Smooth muscle cell (in vitro differentiated cells): ENCODE measurements around the gene MNT. TPM values are rescaled to one million over a fixed set of nuclear protein-coding genes. Genes with fewer than 3 reads are reported as not detected.

Source experiments
- DNase-seq: peaks from one replicate; lab custom pipeline; 2025; ENCODE audit not compliant: unreplicated experiment; lab: John Stamatoyannopoulos, UW
- H2AFZ ChIP-seq: fragments of 200-600 bp; sonication (generic); 2 replicates; pipeline ENCODE4 v1.6.0; 2016; ENCODE audit warnings: antibody characterized with exemption, low read depth, mild to moderate bottlenecking
- H3F3A ChIP-seq: fragments of 200-600 bp; sonication (generic); 2 replicates; pipeline ENCODE4 v1.6.0; 2017; ENCODE audit warnings: antibody characterized with exemption, low read depth
- H3K27ac ChIP-seq: fragments of 200-600 bp; sonication (generic); 2 replicates; pipeline ENCODE4 v1.5.1; 2016; ENCODE audit warnings: low read depth, mild to moderate bottlenecking
- H3K27me3 ChIP-seq: fragments of 200-600 bp; sonication (generic); 2 replicates; pipeline ENCODE4 v1.6.1; 2016; ENCODE audit warnings: low read depth, mild to moderate bottlenecking
- H3K36me3 ChIP-seq: fragments of 200-600 bp; sonication (generic); 2 replicates; pipeline ENCODE4 v1.5.1; 2016; ENCODE audit warnings: low read depth
- H3K4me1 ChIP-seq: fragments of 200-600 bp; sonication (generic); 2 replicates; pipeline ENCODE4 v1.5.1; 2016; ENCODE audit warnings: low read depth
- H3K4me2 ChIP-seq: fragments of 200-600 bp; sonication (generic); 2 replicates; pipeline ENCODE4 v1.6.0; 2016; ENCODE audit warnings: mild to moderate bottlenecking
- H3K4me3 ChIP-seq: fragments of 200-600 bp; sonication (generic); 2 replicates; pipeline ENCODE4 v1.5.1; 2016; ENCODE audit warnings: mild to moderate bottlenecking
- H3K79me2 ChIP-seq: fragments of 200-600 bp; sonication (generic); 2 replicates; pipeline ENCODE4 v1.6.0; 2016; ENCODE audit warnings: low read depth, mild to moderate bottlenecking
- H3K9ac ChIP-seq: fragments of 200-600 bp; sonication (generic); 2 replicates; pipeline ENCODE4 v1.6.0; 2016; ENCODE audit warnings: low read depth
- H3K9me3 ChIP-seq: fragments of 200-600 bp; sonication (generic); replicated peaks from 2 replicates; pipeline ENCODE4 v1.5.1; 2016; ENCODE audit warnings: low read depth
- H4K20me1 ChIP-seq: fragments of 200-600 bp; sonication (generic); 2 replicates; pipeline ENCODE4 v1.6.0; 2016; ENCODE audit warnings: low read depth
- WGBS: methylation state at CpG from one replicate; pipeline ENCODE4 v1.1.7; 2016; ENCODE audit warnings: low lambda C conversion rate; 5-methylcytosine and 5-hydroxymethylcytosine counted together
- polyA plus RNA-seq: library from polyadenylated mRNA; unstranded; fragments of >200 nt; fragmentation: Nextera tagmentation; extraction: Ambion mirVana; gene quantifications from 2 replicates; pipeline ENCODE4 v1.2.1, GENCODE V29; 2016
- total RNA-seq: library from RNA; depleted of rRNA; stranded (reverse); fragments of >200 nt; gene quantifications from 2 replicates; pipeline ENCODE4 v1.2.3, GENCODE V29; 2014
- TF ChIP-seq, protein P1 (sequence below): fragments of 200-600 bp; sonication (generic); IDR thresholded peaks from 2 replicates; pipeline ENCODE4 v1.5.1; 2017; ENCODE audit warnings: borderline replicate concordance, mild to moderate bottlenecking, antibody characterized with exemption; ENCODE audit not compliant: insufficient read depth, poor library complexity, severe bottlenecking

The MNT gene
- total and polyA plus RNA-seq, 2 experiments from 2014 or later = 5.7 to 12.8 TPM

DNA sequence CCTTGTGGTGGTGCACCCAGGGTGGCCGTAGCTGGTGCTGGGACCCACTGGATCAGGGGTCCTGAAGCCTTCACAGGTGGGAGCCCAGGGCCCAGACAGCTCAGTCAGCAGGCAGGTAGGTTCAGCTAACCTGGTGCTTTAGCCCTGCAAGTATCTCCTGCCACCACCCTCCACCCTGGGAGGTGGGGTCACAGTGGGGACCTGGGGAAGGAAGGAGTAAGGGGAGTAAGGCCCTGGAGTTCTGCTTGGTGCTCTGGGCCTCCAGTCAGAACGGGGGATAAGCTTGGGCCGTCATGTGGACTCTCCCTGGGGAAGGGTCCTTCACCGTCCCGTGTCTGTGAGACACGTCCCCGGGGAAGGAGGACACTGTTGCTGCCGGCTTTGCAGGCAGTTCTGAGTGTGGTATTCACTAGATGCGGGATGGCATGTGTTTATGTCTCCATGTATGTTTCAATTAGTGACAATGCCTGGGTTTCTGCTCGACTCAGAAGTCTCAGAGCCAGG is 42.9 kb downstream of the MNT start:
- Histone ChIP-seq H3K36me3 (no peaks in the 10 kb centered on the region), H3K4me3 (no peak overlapping the region), H3K9me3 (no peaks in the 10 kb centered on the region), H3F3A (no peaks in the 10 kb centered on the region), H4K20me1 (peaks cover 15% of the 10 kb centered on the region), H2AFZ (no peak overlapping the region), H3K9ac (no peak overlapping the region), H3K27ac (no peak overlapping the region), H3K4me1 (no peaks in the 10 kb centered on the region), H3K27me3 (no peaks in the 10 kb centered on the region), H3K79me2 (no peaks in the 10 kb centered on the region), H3K4me2 (no peak overlapping the region)
- 87% methylated on average over 10 of the region's 10 CpGs for WGBS
- no peak for DNase-seq
- TF ChIP-seq, protein P1, sequence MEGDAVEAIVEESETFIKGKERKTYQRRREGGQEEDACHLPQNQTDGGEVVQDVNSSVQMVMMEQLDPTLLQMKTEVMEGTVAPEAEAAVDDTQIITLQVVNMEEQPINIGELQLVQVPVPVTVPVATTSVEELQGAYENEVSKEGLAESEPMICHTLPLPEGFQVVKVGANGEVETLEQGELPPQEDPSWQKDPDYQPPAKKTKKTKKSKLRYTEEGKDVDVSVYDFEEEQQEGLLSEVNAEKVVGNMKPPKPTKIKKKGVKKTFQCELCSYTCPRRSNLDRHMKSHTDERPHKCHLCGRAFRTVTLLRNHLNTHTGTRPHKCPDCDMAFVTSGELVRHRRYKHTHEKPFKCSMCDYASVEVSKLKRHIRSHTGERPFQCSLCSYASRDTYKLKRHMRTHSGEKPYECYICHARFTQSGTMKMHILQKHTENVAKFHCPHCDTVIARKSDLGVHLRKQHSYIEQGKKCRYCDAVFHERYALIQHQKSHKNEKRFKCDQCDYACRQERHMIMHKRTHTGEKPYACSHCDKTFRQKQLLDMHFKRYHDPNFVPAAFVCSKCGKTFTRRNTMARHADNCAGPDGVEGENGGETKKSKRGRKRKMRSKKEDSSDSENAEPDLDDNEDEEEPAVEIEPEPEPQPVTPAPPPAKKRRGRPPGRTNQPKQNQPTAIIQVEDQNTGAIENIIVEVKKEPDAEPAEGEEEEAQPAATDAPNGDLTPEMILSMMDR = no peak

DNA sequence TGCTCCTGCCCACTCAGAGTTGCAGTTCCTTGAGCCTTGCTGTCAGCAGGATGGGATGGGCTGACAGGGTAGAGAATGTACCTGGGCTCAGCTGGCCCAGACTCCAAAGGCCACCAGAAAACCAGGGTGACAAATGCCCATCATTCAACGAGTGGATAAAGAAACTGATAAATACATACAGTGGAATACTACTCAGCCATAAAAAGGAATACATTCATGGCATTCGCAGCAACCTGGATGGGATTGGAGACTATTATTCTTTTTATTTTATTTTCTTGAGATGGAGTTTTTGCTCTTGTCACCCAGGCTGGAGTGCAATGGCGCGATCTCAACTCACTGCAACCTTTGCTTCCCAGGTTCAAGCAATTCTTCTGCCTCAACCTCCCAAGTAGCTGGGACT is 43.6 kb downstream of the MNT start:
- no peak for DNase-seq
- Histone ChIP-seq H3K4me3 (no peak overlapping the region), H3F3A (no peaks in the 10 kb centered on the region), H3K4me2 (no peak overlapping the region), H3K79me2 (no peaks in the 10 kb centered on the region), H3K27me3 (no peaks in the 10 kb centered on the region), H4K20me1 (peaks cover 16% of the 10 kb centered on the region), H3K9ac (no peak overlapping the region), H3K9me3 (no peaks in the 10 kb centered on the region), H2AFZ (no peak overlapping the region), H3K36me3 (no peaks in the 10 kb centered on the region), H3K27ac (no peak overlapping the region), H3K4me1 (no peaks in the 10 kb centered on the region)
- 98% methylated on average over 4 of the region's 4 CpGs for WGBS
- TF ChIP-seq, protein P1 = no peak

DNA sequence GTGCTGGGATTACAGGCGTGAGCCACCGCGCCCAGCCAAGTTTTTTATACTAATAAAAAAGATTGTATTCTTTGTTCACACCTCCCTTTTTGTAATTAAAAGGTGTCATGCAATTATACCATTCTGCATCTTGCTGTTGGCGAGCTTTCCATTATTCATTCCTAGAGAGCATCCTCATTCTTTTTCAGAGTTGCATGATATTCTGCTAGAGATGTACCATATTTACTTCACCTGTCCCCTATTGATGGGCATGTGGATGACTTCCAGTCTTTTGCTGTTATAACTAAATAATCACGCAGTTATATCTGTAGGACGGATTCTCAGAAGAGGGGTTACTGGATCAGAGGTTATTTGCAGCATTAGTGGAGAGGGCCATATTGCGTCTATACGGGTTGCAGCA is 46.5 kb downstream of the MNT start:
- Histone ChIP-seq H3K27ac (no peak overlapping the region), H3K9ac (no peak overlapping the region), H4K20me1 (peaks cover 16% of the 10 kb centered on the region), H3K4me1 (no peaks in the 10 kb centered on the region), H3K27me3 (no peaks in the 10 kb centered on the region), H3K79me2 (no peaks in the 10 kb centered on the region), H2AFZ (no peak overlapping the region), H3K9me3 (no peaks in the 10 kb centered on the region), H3K4me2 (no peak overlapping the region), H3K4me3 (no peak overlapping the region), H3F3A (no peaks in the 10 kb centered on the region), H3K36me3 (no peaks in the 10 kb centered on the region)
- 84% methylated on average over 8 of the region's 8 CpGs for WGBS
- TF ChIP-seq, protein P1 = no peak
- DNase-seq = no peak

DNA sequence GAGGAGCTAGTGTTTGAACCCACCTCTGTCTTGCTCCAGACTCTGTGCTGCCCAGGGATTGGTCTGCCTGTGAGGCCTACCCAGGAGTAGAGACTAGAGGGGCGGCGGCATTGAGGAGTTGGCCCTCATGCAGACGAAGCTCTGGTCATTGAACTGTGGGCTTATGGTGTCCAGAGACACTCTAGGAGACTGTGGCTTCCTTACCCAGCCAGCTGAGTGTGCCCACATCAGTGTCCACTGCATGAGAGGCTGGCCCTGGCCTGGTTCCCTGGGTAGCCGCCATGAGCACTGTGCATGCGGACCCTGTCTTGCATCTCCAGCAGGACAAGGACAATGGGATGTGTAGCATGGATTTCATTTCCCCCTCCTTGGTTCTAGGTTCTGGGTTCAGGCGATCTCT is 49.6 kb downstream of the MNT start:
- H3K4me3 ChIP-seq = no peak overlapping the region
- no peaks in the 10 kb centered on the region for H3K79me2 ChIP-seq
- no peak overlapping the region for H3K27ac ChIP-seq
- WGBS = over 99% methylated on average over 6 of the region's 6 CpGs
- H3K9me3 ChIP-seq = no peaks in the 10 kb centered on the region
- H3K36me3 ChIP-seq = no peaks in the 10 kb centered on the region
- H4K20me1 ChIP-seq = peaks cover 5% of the 10 kb centered on the region
- no peaks in the 10 kb centered on the region for H3F3A ChIP-seq
- H3K4me2 ChIP-seq = no peak overlapping the region
- H3K9ac ChIP-seq = no peak overlapping the region
- no peak for DNase-seq
- TF ChIP-seq, protein P1 = no peak
- H2AFZ ChIP-seq = no peak overlapping the region
- peaks cover 13% of the 10 kb centered on the region for H3K4me1 ChIP-seq
- no peaks in the 10 kb centered on the region for H3K27me3 ChIP-seq
